Fibroblast of lung (primary cell): Measurements from ENCODE around the gene SUN5. TPM values are rescaled to one million over a fixed set of nuclear protein-coding genes. Genes with fewer than 3 reads are reported as not detected.

Experiments
- DNase-seq, 2 donors: peaks; one replicate each; pipeline versions ENCODE4 v3.0.0 to v3.0.0-alpha.2; 2010; ENCODE audit warnings: low read depth in 2 of 2
- H2AFZ ChIP-seq: 2 replicates; pipeline ENCODE4 v1.5.1; 2012; ENCODE audit warnings: low read length, control low read depth, inconsistent platforms
- H3K27ac ChIP-seq: 2 replicates; pipeline ENCODE4 v1.5.1; 2011; ENCODE audit warnings: low read length, control low read depth; ENCODE audit not compliant: insufficient read depth
- H3K27me3 ChIP-seq: 2 replicates; pipeline ENCODE4 v1.5.1; 2011; ENCODE audit warnings: mild to moderate bottlenecking, low read length; ENCODE audit not compliant: control insufficient read depth, insufficient read depth
- H3K36me3 ChIP-seq: 2 replicates; pipeline ENCODE4 v1.5.1; 2011; ENCODE audit warnings: low read length; ENCODE audit not compliant: control insufficient read depth, insufficient read depth
- H3K4me1 ChIP-seq: 2 replicates; pipeline ENCODE4 v1.5.1; 2011; ENCODE audit warnings: low read length; ENCODE audit not compliant: control insufficient read depth, insufficient read depth; ENCODE audit errors: extremely low read depth
- H3K4me2 ChIP-seq: 2 replicates; pipeline ENCODE4 v1.5.1; 2011; ENCODE audit warnings: low read length, control low read depth; ENCODE audit not compliant: insufficient read depth; ENCODE audit errors: extremely low read depth
- H3K4me3 ChIP-seq, 4 experiments: fragments of 200-600 bp in 1 of 4; sonication (generic) in 1 of 4; replicated peaks in 1 of 4; 2 replicates each; pipeline ENCODE4 v1.5.1; 2011 to 2016; ENCODE audit warnings: low read length in 4 of 4, low read depth in 3 of 4, mild to moderate bottlenecking in 3 of 4, control low read depth in 2 of 4, inconsistent platforms in 1 of 4, mixed read lengths in 1 of 4; ENCODE audit not compliant: insufficient read depth in 1 of 4; ENCODE audit errors: control extremely low read depth in 1 of 4
- H3K79me2 ChIP-seq: 2 replicates; pipeline ENCODE4 v1.5.1; 2012; ENCODE audit warnings: mild to moderate bottlenecking, low read length, inconsistent platforms; ENCODE audit not compliant: control insufficient read depth, insufficient read depth
- H3K9ac ChIP-seq: 2 replicates; pipeline ENCODE4 v1.5.1; 2011; ENCODE audit warnings: mild to moderate bottlenecking, low read length, control low read depth; ENCODE audit not compliant: insufficient read depth
- H3K9me3 ChIP-seq: 2 replicates; pipeline ENCODE4 v1.5.1; 2012; ENCODE audit warnings: low read depth, low read length; ENCODE audit not compliant: control insufficient read depth, insufficient read depth
- H4K20me1 ChIP-seq: 2 replicates; pipeline ENCODE4 v1.5.1; 2011; ENCODE audit warnings: low read length; ENCODE audit not compliant: control insufficient read depth, insufficient read depth; ENCODE audit errors: extremely low read depth
- EZH2 ChIP-seq: IDR thresholded peaks from 2 replicates; pipeline ENCODE4 v1.5.1; 2012; ENCODE audit warnings: low read length, control low read depth, mild to moderate bottlenecking; ENCODE audit errors: missing control alignments
- polyA plus RNA-seq, 2 donors: library from polyadenylated mRNA; depleted of rRNA in 1 of 2; stranded (reverse) in 1 of 2; unstranded in 1 of 2; fragments of >200 nt; gene quantifications; 2 replicates each; pipeline ENCODE4 v1.2.1, GENCODE V29; 2011 to 2012; ENCODE audit warnings: missing spikeins in 1 of 2
- total RNA-seq: library from RNA; depleted of rRNA; stranded (reverse); fragments of >200 nt; gene quantifications from 2 replicates; pipeline ENCODE4 v1.2.1, GENCODE V29; 2014
- TF ChIP-seq, protein P1 (sequence below), 2 donors: IDR thresholded peaks in 1 of 2; conservative IDR thresholded peaks in 1 of 2; 1 replicate in 1 of 2; 2 replicates in 1 of 2; pipeline ENCODE4 v1.5.1; 2011 to 2012; ENCODE audit warnings: low read length in 2 of 2, control low read depth in 1 of 2, inconsistent platforms in 1 of 2, low read depth in 1 of 2, mild to moderate bottlenecking in 1 of 2

Gene SUN5
- total and polyA plus RNA-seq, 2 donors (not counting 1 experiment from before 2014, with no cell fraction given) = not detected

DNA sequence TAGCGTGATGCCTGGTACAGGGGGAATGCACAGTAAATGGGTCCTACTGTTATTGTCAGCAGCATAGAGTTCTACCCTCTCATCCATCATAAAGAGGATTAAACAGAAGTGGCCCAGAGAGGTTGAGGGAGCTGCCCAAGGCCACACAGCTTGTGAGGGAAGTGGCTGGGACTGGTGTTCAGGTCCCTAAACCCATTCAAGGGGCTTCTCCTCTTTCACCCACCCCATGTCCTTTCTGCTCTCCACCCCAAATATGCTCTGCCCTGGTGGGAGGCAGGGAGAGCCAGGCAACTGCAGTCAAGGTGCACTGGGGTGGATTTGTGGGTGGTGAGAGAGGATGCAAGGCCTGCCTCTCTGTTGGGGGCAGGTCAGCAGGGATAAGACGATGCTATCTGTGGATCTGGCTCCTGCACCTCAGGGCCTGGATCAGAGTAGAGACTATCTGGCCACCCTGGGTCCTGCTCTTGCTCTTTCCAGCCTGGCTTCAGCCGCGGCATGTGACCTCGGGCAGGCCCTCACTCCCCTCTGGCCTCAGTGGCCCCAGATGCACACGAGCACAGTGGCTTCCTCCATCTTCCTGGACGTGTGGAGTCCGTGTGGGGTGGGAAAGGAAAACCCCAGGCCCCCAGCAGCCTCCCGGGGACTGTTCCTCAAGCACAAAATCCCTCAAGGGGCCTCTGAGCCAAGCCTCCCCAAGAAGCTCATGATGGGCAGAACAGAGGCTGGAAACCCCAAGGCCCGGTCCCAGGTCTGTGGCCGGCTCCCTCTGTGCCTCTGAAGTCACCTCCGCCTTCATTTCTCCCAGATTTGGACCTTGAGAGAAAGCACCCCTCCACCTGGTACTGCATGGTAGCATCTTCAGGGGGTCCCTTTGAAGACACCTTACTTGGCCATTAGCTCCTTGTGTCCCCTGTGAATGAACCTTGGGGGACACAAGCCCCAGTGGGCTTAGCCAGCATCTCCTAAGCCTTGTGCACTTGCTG lies 23.8 kb upstream of the SUN5 start:
- H3K9ac ChIP-seq = no peak overlapping the region
- H3K4me1 ChIP-seq = no peaks in the 10 kb centered on the region
- H4K20me1 ChIP-seq = no peaks in the 10 kb centered on the region
- no peaks in the 10 kb centered on the region for H3K9me3 ChIP-seq
- no peak overlapping the region for H3K27ac ChIP-seq
- TF ChIP-seq, protein P1, sequence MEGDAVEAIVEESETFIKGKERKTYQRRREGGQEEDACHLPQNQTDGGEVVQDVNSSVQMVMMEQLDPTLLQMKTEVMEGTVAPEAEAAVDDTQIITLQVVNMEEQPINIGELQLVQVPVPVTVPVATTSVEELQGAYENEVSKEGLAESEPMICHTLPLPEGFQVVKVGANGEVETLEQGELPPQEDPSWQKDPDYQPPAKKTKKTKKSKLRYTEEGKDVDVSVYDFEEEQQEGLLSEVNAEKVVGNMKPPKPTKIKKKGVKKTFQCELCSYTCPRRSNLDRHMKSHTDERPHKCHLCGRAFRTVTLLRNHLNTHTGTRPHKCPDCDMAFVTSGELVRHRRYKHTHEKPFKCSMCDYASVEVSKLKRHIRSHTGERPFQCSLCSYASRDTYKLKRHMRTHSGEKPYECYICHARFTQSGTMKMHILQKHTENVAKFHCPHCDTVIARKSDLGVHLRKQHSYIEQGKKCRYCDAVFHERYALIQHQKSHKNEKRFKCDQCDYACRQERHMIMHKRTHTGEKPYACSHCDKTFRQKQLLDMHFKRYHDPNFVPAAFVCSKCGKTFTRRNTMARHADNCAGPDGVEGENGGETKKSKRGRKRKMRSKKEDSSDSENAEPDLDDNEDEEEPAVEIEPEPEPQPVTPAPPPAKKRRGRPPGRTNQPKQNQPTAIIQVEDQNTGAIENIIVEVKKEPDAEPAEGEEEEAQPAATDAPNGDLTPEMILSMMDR (conservative IDR thresholded peaks at IDR 0.05 in 1 of 2, IDR thresholded peaks at IDR 0.05 in 1 of 2; ENCODE audit: low read depth in 1 of 2, low read length in 2 of 2) = no peak
- no peak for TF ChIP-seq EZH2
- no peaks in the 10 kb centered on the region for H3K27me3 ChIP-seq
- H3K36me3 ChIP-seq = no peaks in the 10 kb centered on the region
- H2AFZ ChIP-seq = no peak overlapping the region
- no peak for DNase-seq
- no peak overlapping the region for H3K4me3 ChIP-seq
- no peak overlapping the region for H3K4me2 ChIP-seq
- H3K79me2 ChIP-seq = no peaks in the 10 kb centered on the region

DNA sequence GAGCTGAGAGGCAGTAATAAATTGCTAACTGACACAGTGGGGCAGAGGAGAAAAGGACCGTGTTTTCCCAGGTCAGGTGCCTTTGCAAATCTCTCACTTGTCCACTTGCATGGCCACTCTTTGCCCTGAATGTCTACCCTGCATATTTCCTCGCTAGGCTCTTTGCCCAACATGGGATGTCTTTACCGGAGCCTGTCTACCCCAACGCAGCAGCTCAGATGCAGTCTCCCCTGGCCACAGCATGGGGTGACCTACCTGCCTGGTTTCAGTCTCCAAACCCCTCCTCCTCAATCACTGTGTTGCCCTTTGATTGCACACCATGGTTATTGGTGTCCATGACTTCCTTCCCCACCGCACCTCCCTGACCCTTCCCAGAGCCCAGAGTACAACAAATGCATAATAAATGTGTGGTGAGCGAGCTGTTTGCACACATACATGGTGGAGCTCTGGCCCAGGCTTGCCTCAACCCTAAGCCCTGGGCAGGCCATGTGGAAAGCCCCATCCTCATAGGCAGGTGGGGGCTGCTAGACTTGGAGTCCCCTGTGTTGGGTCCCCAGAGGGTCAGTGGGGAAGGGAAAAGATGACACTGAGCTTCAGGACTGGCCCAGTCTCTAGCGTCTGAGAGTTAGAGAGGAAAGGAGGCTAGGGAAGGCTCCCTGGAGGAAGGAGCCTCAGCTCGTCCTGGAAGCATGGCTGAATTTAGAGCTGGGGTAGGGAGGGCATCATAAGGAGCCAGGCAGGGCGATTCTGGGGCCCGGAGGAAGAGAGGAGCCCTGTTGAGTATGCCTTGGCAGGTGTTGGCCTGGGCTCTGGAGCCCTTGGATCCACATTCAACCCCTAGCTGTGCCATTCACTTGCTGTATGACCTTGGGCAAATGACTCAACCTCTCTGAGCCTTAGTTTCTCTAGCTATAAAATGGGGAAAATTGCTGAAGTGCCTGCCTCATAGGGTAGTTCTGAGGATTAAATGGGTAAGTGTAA lies 22.8 kb upstream of the SUN5 start:
- Histone ChIP-seq H3K27me3 (no peaks in the 10 kb centered on the region), H3K4me2 (no peak overlapping the region), H3K4me1 (no peaks in the 10 kb centered on the region), H3K9ac (no peak overlapping the region), H3K4me3 (no peak overlapping the region), H4K20me1 (no peaks in the 10 kb centered on the region), H3K27ac (no peak overlapping the region), H3K79me2 (no peaks in the 10 kb centered on the region), H3K9me3 (no peaks in the 10 kb centered on the region), H3K36me3 (no peaks in the 10 kb centered on the region), H2AFZ (no peak overlapping the region)
- no peak for DNase-seq
- no peak for TF ChIP-seq EZH2
- TF ChIP-seq, protein P1 (conservative IDR thresholded peaks at IDR 0.05 in 1 of 2, IDR thresholded peaks at IDR 0.05 in 1 of 2; ENCODE audit: low read depth in 1 of 2, low read length in 2 of 2) = no peak
